T-helper 17 cell (primary cell): ENCODE results near the gene LMF1. TPM values are rescaled to one million over a fixed set of nuclear protein-coding genes. Genes with fewer than 3 reads are reported as not detected.

Experiments
- ATAC-seq: fragments of 150-1000 bp; cut with Tn5 transposase; 2 replicates; pipeline ENCODE4 v1.10.0; 2021; ENCODE audit warnings: mild to moderate bottlenecking, moderate library complexity
- DNase-seq, 3 donors: peaks; one replicate each; pipeline versions ENCODE4 v3.0.0 to v3.0.0-alpha.2; 2020 to 2021
- H3K9me3 ChIP-seq: one replicate; pipeline ENCODE4 v1.7.0; 2013; ENCODE audit warnings: low read length, mild to moderate bottlenecking; ENCODE audit not compliant: control insufficient read depth, poor library complexity, severe bottlenecking
- H3K27ac Mint-ChIP-seq: one replicate; pipeline ENCODE4 v1.8.0; 2022; ENCODE audit warnings: mild to moderate bottlenecking, moderate library complexity, mixed read lengths
- H3K27me3 Mint-ChIP-seq: one replicate; pipeline ENCODE4 v1.8.0; 2022; ENCODE audit warnings: mixed read lengths
- H3K36me3 Mint-ChIP-seq: one replicate; pipeline ENCODE4 v1.8.0; 2022; ENCODE audit warnings: low read depth, mixed read lengths
- H3K4me1 Mint-ChIP-seq: one replicate; pipeline ENCODE4 v1.8.0; 2022; ENCODE audit warnings: mild to moderate bottlenecking, mixed read lengths
- H3K4me3 Mint-ChIP-seq: one replicate; pipeline ENCODE4 v1.8.0; 2022; ENCODE audit warnings: mild to moderate bottlenecking, moderate library complexity, mixed read lengths
- total RNA-seq, 4 donors: library from RNA in 2 of 4; stranded (reverse) in 2 of 4; gene quantifications; one replicate each; pipeline ENCODE4 v1.2.3 and lab custom pipeline; 2022 to 2026

The LMF1 gene
- total RNA-seq, 2 donors from 2014 or later: 44.4 to 45.6 TPM

GRCh38 chr16:918068-918467, 52.7 kb downstream of the LMF1 start:
- H3K4me1 Mint-ChIP-seq: peaks cover 13% of the 10 kb centered on the region
- no peaks in the 10 kb centered on the region for H3K27me3 Mint-ChIP-seq
- no peaks in the 10 kb centered on the region for H3K36me3 Mint-ChIP-seq
- H3K4me3 Mint-ChIP-seq: no peak overlapping the region
- DNase-seq (no peak), ATAC-seq (no peak)
- no peaks in the 10 kb centered on the region for H3K9me3 ChIP-seq
- no peak overlapping the region for H3K27ac Mint-ChIP-seq

- Mint-ChIP-seq H3K4me3 (no peak overlapping the region), H3K36me3 (no peaks in the 10 kb centered on the region), H3K4me1 (peaks cover 13% of the 10 kb centered on the region), H3K27me3 (no peaks in the 10 kb centered on the region), H3K27ac (no peak overlapping the region)
- ATAC-seq: no peak
- H3K9me3 ChIP-seq: no peaks in the 10 kb centered on the region
- no peak for DNase-seq
Measured at GRCh38 chr16:917591-918061, 53.2 kb downstream of the LMF1 start.

- Mint-ChIP-seq H3K27ac (no peak overlapping the region), H3K27me3 (no peaks in the 10 kb centered on the region), H3K4me3 (no peak overlapping the region), H3K36me3 (peaks cover 2% of the 10 kb centered on the region), H3K4me1 (peaks cover 14% of the 10 kb centered on the region)
- DNase-seq (no peak), ATAC-seq (no peak)
- no peaks in the 10 kb centered on the region for H3K9me3 ChIP-seq
Measured at GRCh38 chr16:916035-916799, 54.6 kb downstream of the LMF1 start.

- no peak overlapping the region for H3K4me3 Mint-ChIP-seq
- H3K36me3 Mint-ChIP-seq: peaks cover 2% of the 10 kb centered on the region
- H3K27me3 Mint-ChIP-seq: no peaks in the 10 kb centered on the region
- H3K4me1 Mint-ChIP-seq: peaks cover 14% of the 10 kb centered on the region
- no peak overlapping the region for H3K27ac Mint-ChIP-seq
- no peaks in the 10 kb centered on the region for H3K9me3 ChIP-seq
- ATAC-seq (no peak), DNase-seq (no peak)
Measured at GRCh38 chr16:915546-915945, 55.2 kb downstream of the LMF1 start.

- Mint-ChIP-seq H3K27me3 (no peaks in the 10 kb centered on the region), H3K4me3 (no peak overlapping the region), H3K4me1 (peaks cover 9% of the 10 kb centered on the region), H3K27ac (no peak overlapping the region), H3K36me3 (peaks cover 2% of the 10 kb centered on the region)
- no peaks in the 10 kb centered on the region for H3K9me3 ChIP-seq
- DNase-seq: no peak
- no peak for ATAC-seq
Measured at GRCh38 chr16:914440-914839, 56.3 kb downstream of the LMF1 start.

- no peak for DNase-seq
- H3K27ac Mint-ChIP-seq: no peak overlapping the region
- H3K27me3 Mint-ChIP-seq: no peaks in the 10 kb centered on the region
- peaks cover 2% of the 10 kb centered on the region for H3K36me3 Mint-ChIP-seq
- H3K4me1 Mint-ChIP-seq: peaks cover 9% of the 10 kb centered on the region
- H3K4me3 Mint-ChIP-seq: no peak overlapping the region
- ATAC-seq: no peak
- no peaks in the 10 kb centered on the region for H3K9me3 ChIP-seq
Measured at GRCh38 chr16:913817-914439, 56.9 kb downstream of the LMF1 start.

- Mint-ChIP-seq H3K4me1 (peaks cover 9% of the 10 kb centered on the region), H3K4me3 (no peak overlapping the region), H3K27me3 (no peaks in the 10 kb centered on the region), H3K27ac (no peak overlapping the region), H3K36me3 (peaks cover 2% of the 10 kb centered on the region)
- H3K9me3 ChIP-seq: no peaks in the 10 kb centered on the region
- DNase-seq: no peak
- ATAC-seq: no peak
Measured at GRCh38 chr16:912684-913613, 57.8 kb downstream of the LMF1 start.

GRCh38 chr16:912322-912683, 58.5 kb downstream of the LMF1 start:
- no peaks in the 10 kb centered on the region for H3K27me3 Mint-ChIP-seq
- H3K4me1 Mint-ChIP-seq: peaks cover 7% of the 10 kb centered on the region
- ATAC-seq (no peak), DNase-seq (no peak)
- peaks cover 2% of the 10 kb centered on the region for H3K36me3 Mint-ChIP-seq
- H3K9me3 ChIP-seq: no peaks in the 10 kb centered on the region
- H3K27ac Mint-ChIP-seq: no peak overlapping the region
- H3K4me3 Mint-ChIP-seq: no peak overlapping the region

GRCh38 chr16:911604-912321, 59.0 kb downstream of the LMF1 start:
- Mint-ChIP-seq H3K27me3 (no peaks in the 10 kb centered on the region), H3K4me1 (peaks cover 7% of the 10 kb centered on the region), H3K36me3 (peaks cover 2% of the 10 kb centered on the region), H3K4me3 (no peak overlapping the region), H3K27ac (no peak overlapping the region)
- DNase-seq (no peak), ATAC-seq (no peak)
- H3K9me3 ChIP-seq: no peaks in the 10 kb centered on the region

- no peaks in the 10 kb centered on the region for H3K27me3 Mint-ChIP-seq
- H3K4me1 Mint-ChIP-seq: peaks cover 7% of the 10 kb centered on the region
- H3K4me3 Mint-ChIP-seq: no peak overlapping the region
- H3K9me3 ChIP-seq: no peaks in the 10 kb centered on the region
- DNase-seq (no peak), ATAC-seq (no peak)
- H3K27ac Mint-ChIP-seq: no peak overlapping the region
- H3K36me3 Mint-ChIP-seq: peaks cover 2% of the 10 kb centered on the region
Measured at GRCh38 chr16:911101-911500, 59.7 kb downstream of the LMF1 start.

GRCh38 chr16:910181-910580, 60.6 kb downstream of the LMF1 start:
- Mint-ChIP-seq H3K4me1 (peaks cover 4% of the 10 kb centered on the region), H3K27ac (no peak overlapping the region), H3K4me3 (no peak overlapping the region), H3K27me3 (no peaks in the 10 kb centered on the region), H3K36me3 (peaks cover 2% of the 10 kb centered on the region)
- H3K9me3 ChIP-seq: no peaks in the 10 kb centered on the region
- DNase-seq (no peak), ATAC-seq (no peak)

GRCh38 chr16:909281-910000, 61.3 kb downstream of the LMF1 start:
- no peaks in the 10 kb centered on the region for H3K9me3 ChIP-seq
- peaks cover 7% of the 10 kb centered on the region for H3K4me1 Mint-ChIP-seq
- ATAC-seq: no peak
- no peaks in the 10 kb centered on the region for H3K27me3 Mint-ChIP-seq
- no peak for DNase-seq
- peaks cover 2% of the 10 kb centered on the region for H3K36me3 Mint-ChIP-seq
- H3K4me3 Mint-ChIP-seq: no peak overlapping the region
- no peak overlapping the region for H3K27ac Mint-ChIP-seq
